Liver (tissue), 3 donors: ENCODE results near the gene RAB13.

Experiments used
- CTCF ChIP-seq: fragments of 150-350 bp; IDR thresholded peaks from 2 replicates; pipeline ENCODE4 v1.5.1; 2017; ENCODE audit warnings: improper control_type of control experiment, low read depth, low read length; ENCODE audit not compliant: missing input control
- EGR1 ChIP-seq, 2 donors: IDR thresholded peaks; 2 replicates each; pipeline ENCODE4 v1.6.1; 2016 to 2018; ENCODE audit warnings: antibody characterized with exemption in 2 of 2, low read depth in 2 of 2
- FOXA2 ChIP-seq: IDR thresholded peaks from 2 replicates; pipeline ENCODE4 v1.6.1; 2016; ENCODE audit warnings: antibody characterized with exemption
- GABPA ChIP-seq, 2 donors: IDR thresholded peaks in 1 of 2; conservative IDR thresholded peaks in 1 of 2; 2 replicates each; pipeline ENCODE4 v1.6.1; 2016; ENCODE audit warnings: antibody characterized with exemption in 2 of 2, mild to moderate bottlenecking in 1 of 2, moderate library complexity in 1 of 2
- HNF4A ChIP-seq, 2 donors: conservative IDR thresholded peaks; 2 replicates each; pipeline ENCODE4 v1.6.1; 2016; ENCODE audit warnings: antibody characterized with exemption in 2 of 2, mild to moderate bottlenecking in 2 of 2
- HNF4G ChIP-seq: IDR thresholded peaks from 2 replicates; pipeline ENCODE4 v1.6.1; 2016; ENCODE audit warnings: antibody characterized with exemption
- JUND ChIP-seq, 2 donors: IDR thresholded peaks; 2 replicates each; pipeline ENCODE4 v1.6.1; 2016; ENCODE audit warnings: antibody characterized with exemption in 2 of 2
- MAX ChIP-seq: IDR thresholded peaks from 2 replicates; pipeline ENCODE4 v1.6.1; 2016; ENCODE audit warnings: antibody characterized with exemption
- RXRA ChIP-seq, 2 donors: IDR thresholded peaks; 2 replicates each; pipeline ENCODE4 v1.6.1; 2017 to 2018; ENCODE audit warnings: antibody characterized with exemption in 2 of 2, mild to moderate bottlenecking in 1 of 2
- SP1 ChIP-seq: IDR thresholded peaks from 2 replicates; pipeline ENCODE4 v1.6.1; 2018; ENCODE audit warnings: antibody characterized with exemption, mild to moderate bottlenecking
- TAF1 ChIP-seq: conservative IDR thresholded peaks from 2 replicates; pipeline ENCODE4 v1.6.1; 2016; ENCODE audit warnings: antibody characterized with exemption, mild to moderate bottlenecking
- YY1 ChIP-seq: IDR thresholded peaks from 2 replicates; pipeline ENCODE4 v1.6.1; 2016; ENCODE audit warnings: antibody characterized with exemption, mild to moderate bottlenecking
- ZBTB33 ChIP-seq: IDR thresholded peaks from 2 replicates; pipeline ENCODE4 v1.6.1; 2016; ENCODE audit warnings: antibody characterized with exemption
- TF ChIP-seq, protein P1 (sequence below): IDR thresholded peaks from 2 replicates; pipeline ENCODE4 v1.6.1; 2016; ENCODE audit warnings: antibody characterized with exemption, mild to moderate bottlenecking
- donor health status: healthy.
- donor health status: healthy.

DNA sequence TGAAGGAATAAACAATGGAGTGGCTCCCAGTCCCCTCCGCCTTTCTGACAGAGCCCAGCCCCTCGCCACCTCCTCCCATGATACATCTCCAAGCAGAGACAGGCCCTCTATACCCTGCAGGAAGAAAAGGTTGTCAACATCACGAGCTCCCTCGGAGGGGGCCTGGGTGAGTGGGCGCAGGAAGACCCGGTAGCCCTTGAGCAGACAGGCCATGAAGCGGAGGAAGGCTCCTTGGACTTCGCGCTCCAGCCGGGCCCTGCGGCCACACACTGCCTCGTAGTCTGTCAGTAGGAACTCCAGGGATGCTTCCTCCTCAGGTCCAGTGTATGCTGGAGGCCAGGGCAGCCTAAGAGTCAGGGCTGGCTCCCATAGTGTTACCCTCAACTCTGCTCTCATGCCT lies 46.7 kb downstream of the RAB13 start:
- TF ChIP-seq TAF1: no peak
- TF ChIP-seq CTCF: no peak
- TF ChIP-seq GABPA (IDR thresholded peaks at IDR 0.05 in 1 of 2, conservative IDR thresholded peaks at IDR 0.05 in 1 of 2): no peak
- no peak for TF ChIP-seq HNF4G
- no peak for TF ChIP-seq MAX
- TF ChIP-seq, protein P1, sequence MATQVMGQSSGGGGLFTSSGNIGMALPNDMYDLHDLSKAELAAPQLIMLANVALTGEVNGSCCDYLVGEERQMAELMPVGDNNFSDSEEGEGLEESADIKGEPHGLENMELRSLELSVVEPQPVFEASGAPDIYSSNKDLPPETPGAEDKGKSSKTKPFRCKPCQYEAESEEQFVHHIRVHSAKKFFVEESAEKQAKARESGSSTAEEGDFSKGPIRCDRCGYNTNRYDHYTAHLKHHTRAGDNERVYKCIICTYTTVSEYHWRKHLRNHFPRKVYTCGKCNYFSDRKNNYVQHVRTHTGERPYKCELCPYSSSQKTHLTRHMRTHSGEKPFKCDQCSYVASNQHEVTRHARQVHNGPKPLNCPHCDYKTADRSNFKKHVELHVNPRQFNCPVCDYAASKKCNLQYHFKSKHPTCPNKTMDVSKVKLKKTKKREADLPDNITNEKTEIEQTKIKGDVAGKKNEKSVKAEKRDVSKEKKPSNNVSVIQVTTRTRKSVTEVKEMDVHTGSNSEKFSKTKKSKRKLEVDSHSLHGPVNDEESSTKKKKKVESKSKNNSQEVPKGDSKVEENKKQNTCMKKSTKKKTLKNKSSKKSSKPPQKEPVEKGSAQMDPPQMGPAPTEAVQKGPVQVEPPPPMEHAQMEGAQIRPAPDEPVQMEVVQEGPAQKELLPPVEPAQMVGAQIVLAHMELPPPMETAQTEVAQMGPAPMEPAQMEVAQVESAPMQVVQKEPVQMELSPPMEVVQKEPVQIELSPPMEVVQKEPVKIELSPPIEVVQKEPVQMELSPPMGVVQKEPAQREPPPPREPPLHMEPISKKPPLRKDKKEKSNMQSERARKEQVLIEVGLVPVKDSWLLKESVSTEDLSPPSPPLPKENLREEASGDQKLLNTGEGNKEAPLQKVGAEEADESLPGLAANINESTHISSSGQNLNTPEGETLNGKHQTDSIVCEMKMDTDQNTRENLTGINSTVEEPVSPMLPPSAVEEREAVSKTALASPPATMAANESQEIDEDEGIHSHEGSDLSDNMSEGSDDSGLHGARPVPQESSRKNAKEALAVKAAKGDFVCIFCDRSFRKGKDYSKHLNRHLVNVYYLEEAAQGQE: no peak
- no peak for TF ChIP-seq RXRA (IDR thresholded peaks at IDR 0.05)
- no peak for TF ChIP-seq HNF4A (conservative IDR thresholded peaks at IDR 0.05)
- TF ChIP-seq EGR1 (IDR thresholded peaks at IDR 0.05; ENCODE audit: low read depth in 2 of 2): no peak
- no peak for TF ChIP-seq JUND (IDR thresholded peaks at IDR 0.05)
- no peak for TF ChIP-seq YY1
- no peak for TF ChIP-seq ZBTB33
- TF ChIP-seq FOXA2: no peak
- TF ChIP-seq SP1: no peak
